ENCODE results near the gene DRC3. TPM values are rescaled to one million over a fixed set of nuclear protein-coding genes. Genes with fewer than 3 reads are reported as not detected.
"Not testable (repeated sequence)": the region's sequence is repeated elsewhere in the genome, so short reads cannot be mapped to it uniquely, and the experiment has no call there.

DRC3 gene
- total RNA-seq, 1 experiment from 2014 or later: 1.0 TPM

GRCh38 chr17:17951524-17951923 lies 21.1 kb upstream of the DRC3 start:
- Histone ChIP-seq H3K4me3 (ENCODE audit: low read depth, low read length, poor library complexity, severe bottlenecking) (no peak overlapping the region), H3K27ac (ENCODE audit: low read depth, low read length, poor library complexity, severe bottlenecking) (no peak overlapping the region), H3K27me3 (replicated peaks; ENCODE audit: insufficient read depth, low read depth, low read length, poor library complexity) (no peaks in the 10 kb centered on the region), H3K9me3 (ENCODE audit: low read depth, low read length, poor library complexity, severe bottlenecking) (no peaks in the 10 kb centered on the region), H3K4me1 (ENCODE audit: insufficient read depth, low read length, poor library complexity, severe bottlenecking) (peaks cover 3% of the 10 kb centered on the region), H3K36me3 (ENCODE audit: insufficient read depth, low read length, poor library complexity, severe bottlenecking) (no peaks in the 10 kb centered on the region)
- ChIA-PET POLR2A (ENCODE audit: low non-redundant PET) (no interaction called here), CTCF (interaction anchor here (1.0 kb wide), 1 partner anchor 32 kb away, joined by 6 read pairs; no protein-coding TSS in a partner anchor)
- no TSS peak for BruUV-seq (replicated peaks)
- no peak for DNase-seq (ENCODE audit: low spot score)
- intact Hi-C loops (cut with micrococcal nuclease; ENCODE audit: unreplicated experiment): no loop called here
- no peak for TF ChIP-seq CTCF (conservative IDR thresholded peaks at IDR 0.05; ENCODE audit: low read depth, low read length)
- no peak for TF ChIP-seq EZH2 (IDR thresholded peaks at IDR 0.05; ENCODE audit: borderline replicate concordance, low read depth, low read length, poor library complexity, severe bottlenecking)

- Histone ChIP-seq H3K9me3 (ENCODE audit: low read depth, low read length, poor library complexity, severe bottlenecking) (no peaks in the 10 kb centered on the region), H3K36me3 (ENCODE audit: insufficient read depth, low read length, poor library complexity, severe bottlenecking) (no peaks in the 10 kb centered on the region), H3K4me3 (ENCODE audit: low read depth, low read length, poor library complexity, severe bottlenecking) (no peak overlapping the region), H3K27me3 (replicated peaks; ENCODE audit: insufficient read depth, low read depth, low read length, poor library complexity) (no peaks in the 10 kb centered on the region), H3K27ac (ENCODE audit: low read depth, low read length, poor library complexity, severe bottlenecking) (peak overlapping the region; percentile 30), H3K4me1 (ENCODE audit: insufficient read depth, low read length, poor library complexity, severe bottlenecking) (peaks cover 3% of the 10 kb centered on the region)
- TF ChIP-seq CTCF (conservative IDR thresholded peaks at IDR 0.05; ENCODE audit: low read depth, low read length) (no peak), EZH2 (IDR thresholded peaks at IDR 0.05; ENCODE audit: borderline replicate concordance, low read depth, low read length, poor library complexity, severe bottlenecking) (no peak)
- BruUV-seq (replicated peaks): no TSS peak
- intact Hi-C loops (cut with micrococcal nuclease; ENCODE audit: unreplicated experiment): no loop called here
- ChIA-PET POLR2A (ENCODE audit: low non-redundant PET) (no interaction called here), CTCF (interaction anchor here (1.0 kb wide), 1 partner anchor 33 kb away, joined by 6 read pairs; no protein-coding TSS in a partner anchor)
- no peak for DNase-seq (ENCODE audit: low spot score)
Measured at GRCh38 chr17:17952691-17953090, 20.0 kb upstream of the DRC3 start.

- intact Hi-C loops (cut with micrococcal nuclease; ENCODE audit: unreplicated experiment): no loop called here
- H3K4me3 ChIP-seq (ENCODE audit: low read depth, low read length, poor library complexity, severe bottlenecking): no peak overlapping the region
- no TSS peak for BruUV-seq (replicated peaks)
- TF ChIP-seq CTCF (conservative IDR thresholded peaks at IDR 0.05; ENCODE audit: low read depth, low read length) (no peak), EZH2 (IDR thresholded peaks at IDR 0.05; ENCODE audit: borderline replicate concordance, low read depth, low read length, poor library complexity, severe bottlenecking) (no peak)
- ChIA-PET CTCF (no interaction called here), POLR2A (ENCODE audit: low non-redundant PET) (no interaction called here)
- H3K9me3 ChIP-seq (ENCODE audit: low read depth, low read length, poor library complexity, severe bottlenecking): no peaks in the 10 kb centered on the region
- no peak overlapping the region for H3K27ac ChIP-seq (ENCODE audit: low read depth, low read length, poor library complexity, severe bottlenecking)
- DNase-seq (ENCODE audit: low spot score): no peak
- no peaks in the 10 kb centered on the region for H3K27me3 ChIP-seq (replicated peaks; ENCODE audit: insufficient read depth, low read depth, low read length, poor library complexity)
- H3K4me1 ChIP-seq (ENCODE audit: insufficient read depth, low read length, poor library complexity, severe bottlenecking): peaks cover 3% of the 10 kb centered on the region
- no peaks in the 10 kb centered on the region for H3K36me3 ChIP-seq (ENCODE audit: insufficient read depth, low read length, poor library complexity, severe bottlenecking)
Measured at GRCh38 chr17:17954079-17954478, 18.6 kb upstream of the DRC3 start.

- H3K36me3 ChIP-seq (ENCODE audit: insufficient read depth, low read length, poor library complexity, severe bottlenecking); H3K4me1 ChIP-seq (ENCODE audit: insufficient read depth, low read length, poor library complexity, severe bottlenecking); H3K27me3 ChIP-seq (replicated peaks; ENCODE audit: insufficient read depth, low read depth, low read length, poor library complexity); CTCF ChIA-PET; H3K9me3 ChIP-seq (ENCODE audit: low read depth, low read length, poor library complexity, severe bottlenecking); BruUV-seq (replicated peaks); POLR2A ChIA-PET (ENCODE audit: low non-redundant PET); H3K4me3 ChIP-seq (ENCODE audit: low read depth, low read length, poor library complexity, severe bottlenecking); H3K27ac ChIP-seq (ENCODE audit: low read depth, low read length, poor library complexity, severe bottlenecking); intact Hi-C loops (cut with micrococcal nuclease; ENCODE audit: unreplicated experiment); DNase-seq (ENCODE audit: low spot score): not testable (repeated sequence)
Measured at GRCh38 chr17:17955790-17956341, 16.8 kb upstream of the DRC3 start.
